HL-60 (cell line): ENCODE results near the gene TPM2.

ENCODE experiments used
- CTCF ChIP-seq: IDR thresholded peaks from one replicate; pipeline ENCODE4 v1.5.1; 2011; ENCODE audit warnings: low read length, control low read depth, inconsistent platforms; ENCODE audit not compliant: insufficient read depth
- GABPA ChIP-seq: IDR thresholded peaks from 2 replicates; pipeline ENCODE4 v1.6.1; 2012; ENCODE audit warnings: low read depth
- POLR2AphosphoS5 ChIP-seq: IDR thresholded peaks from 2 replicates; pipeline ENCODE4 v1.6.1; 2012; ENCODE audit warnings: low read depth
- REST ChIP-seq: IDR thresholded peaks from 2 replicates; pipeline ENCODE4 v1.6.1; 2012; ENCODE audit warnings: low read depth; ENCODE audit not compliant: insufficient replicate concordance
- SPI1 ChIP-seq: IDR thresholded peaks from 2 replicates; pipeline ENCODE4 v1.6.1; 2012; ENCODE audit warnings: low read depth, mild to moderate bottlenecking, borderline replicate concordance

- no peak for TF ChIP-seq CTCF
- TF ChIP-seq REST = no peak
- no peak for TF ChIP-seq POLR2AphosphoS5
- TF ChIP-seq SPI1 = no peak
- no peak for TF ChIP-seq GABPA
These were observed 53.4 kb downstream of the TPM2 start for GRCh38 chr9:35636135-35636876.
